Fibroblast of the aortic adventitia (primary cell): Measurements from ENCODE around the gene C12orf60. TPM values are rescaled to one million over a fixed set of nuclear protein-coding genes. Genes with fewer than 3 reads are reported as not detected.
A peak's percentile ranks its signal among the peaks of the same experiment; 100 is the strongest.

Experiments
- DNase-seq: peaks from one replicate; pipeline ENCODE4 v3.0.0-alpha.2; 2010; ENCODE audit warnings: low read depth
- H3K4me3 ChIP-seq: 2 replicates; pipeline ENCODE4 v1.5.1; 2011; ENCODE audit warnings: low read depth, mild to moderate bottlenecking, control low read depth, low read length, moderate library complexity
- total RNA-seq: library from RNA; depleted of rRNA; stranded (reverse); fragments of >200 nt; gene quantifications from 2 replicates; pipeline ENCODE4 v1.2.3, GENCODE V29; 2012; ENCODE audit warnings: low replicate concordance
- TF ChIP-seq, protein P1 (sequence below): IDR thresholded peaks from 2 replicates; pipeline ENCODE4 v1.5.1; 2011; ENCODE audit warnings: mild to moderate bottlenecking, low read length, control low read depth, inconsistent platforms; ENCODE audit not compliant: insufficient read depth

The C12orf60 gene
- total RNA-seq, 1 donor = 0.99 TPM

DNA sequence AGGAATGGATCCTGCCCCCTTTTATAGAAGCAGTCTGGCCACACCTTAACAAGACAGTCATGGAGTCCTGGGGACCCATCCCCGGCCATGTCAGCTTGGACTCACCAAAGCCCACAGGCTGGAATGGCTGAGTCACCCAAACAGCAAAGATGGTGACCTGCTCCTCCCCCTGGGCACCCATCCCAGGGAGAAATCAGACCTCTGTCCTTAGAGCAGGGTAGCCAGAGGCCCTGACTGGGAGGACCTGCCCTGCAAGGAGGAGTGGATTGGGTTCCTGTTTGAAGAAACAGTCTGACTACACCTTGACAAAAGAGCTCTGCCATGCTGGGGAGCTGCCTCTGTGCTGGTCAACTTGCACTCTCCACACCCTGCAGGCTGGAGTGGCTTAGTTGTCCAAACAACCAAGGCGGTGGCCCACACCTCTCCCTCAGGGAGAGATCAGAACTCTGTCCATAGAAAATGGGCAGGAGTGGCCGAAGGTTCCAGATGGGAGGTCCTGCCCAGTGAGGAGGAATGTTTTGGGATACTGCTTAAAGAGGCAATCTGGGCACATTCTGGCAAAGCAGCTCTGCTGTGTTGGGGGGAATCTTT lies 65.5 kb downstream of the C12orf60 start:
- peak; percentile 34 for DNase-seq
- TF ChIP-seq, protein P1, sequence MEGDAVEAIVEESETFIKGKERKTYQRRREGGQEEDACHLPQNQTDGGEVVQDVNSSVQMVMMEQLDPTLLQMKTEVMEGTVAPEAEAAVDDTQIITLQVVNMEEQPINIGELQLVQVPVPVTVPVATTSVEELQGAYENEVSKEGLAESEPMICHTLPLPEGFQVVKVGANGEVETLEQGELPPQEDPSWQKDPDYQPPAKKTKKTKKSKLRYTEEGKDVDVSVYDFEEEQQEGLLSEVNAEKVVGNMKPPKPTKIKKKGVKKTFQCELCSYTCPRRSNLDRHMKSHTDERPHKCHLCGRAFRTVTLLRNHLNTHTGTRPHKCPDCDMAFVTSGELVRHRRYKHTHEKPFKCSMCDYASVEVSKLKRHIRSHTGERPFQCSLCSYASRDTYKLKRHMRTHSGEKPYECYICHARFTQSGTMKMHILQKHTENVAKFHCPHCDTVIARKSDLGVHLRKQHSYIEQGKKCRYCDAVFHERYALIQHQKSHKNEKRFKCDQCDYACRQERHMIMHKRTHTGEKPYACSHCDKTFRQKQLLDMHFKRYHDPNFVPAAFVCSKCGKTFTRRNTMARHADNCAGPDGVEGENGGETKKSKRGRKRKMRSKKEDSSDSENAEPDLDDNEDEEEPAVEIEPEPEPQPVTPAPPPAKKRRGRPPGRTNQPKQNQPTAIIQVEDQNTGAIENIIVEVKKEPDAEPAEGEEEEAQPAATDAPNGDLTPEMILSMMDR = no peak
- H3K4me3 ChIP-seq = no peak overlapping the region

DNA sequence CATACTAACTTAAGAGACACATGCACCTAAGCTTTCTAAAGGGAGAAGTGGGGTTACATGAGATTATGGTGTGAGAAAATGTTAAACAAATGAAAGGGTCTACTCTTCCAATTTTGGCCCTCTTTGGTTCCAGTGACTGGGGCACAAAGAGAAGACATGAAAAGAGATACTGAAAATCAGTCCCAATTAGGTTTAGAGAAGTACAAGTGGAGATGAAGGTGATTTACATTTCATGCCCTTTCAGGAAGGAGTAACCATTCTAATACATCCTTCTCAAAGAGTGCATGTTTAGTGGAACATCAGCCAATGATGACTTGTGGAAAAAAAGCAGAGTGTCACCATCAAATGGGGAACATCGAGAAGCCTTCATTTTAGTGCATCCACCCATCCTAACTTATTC lies 67.8 kb downstream of the C12orf60 start:
- TF ChIP-seq, protein P1 = no peak
- DNase-seq = no peak
- no peak overlapping the region for H3K4me3 ChIP-seq

DNA sequence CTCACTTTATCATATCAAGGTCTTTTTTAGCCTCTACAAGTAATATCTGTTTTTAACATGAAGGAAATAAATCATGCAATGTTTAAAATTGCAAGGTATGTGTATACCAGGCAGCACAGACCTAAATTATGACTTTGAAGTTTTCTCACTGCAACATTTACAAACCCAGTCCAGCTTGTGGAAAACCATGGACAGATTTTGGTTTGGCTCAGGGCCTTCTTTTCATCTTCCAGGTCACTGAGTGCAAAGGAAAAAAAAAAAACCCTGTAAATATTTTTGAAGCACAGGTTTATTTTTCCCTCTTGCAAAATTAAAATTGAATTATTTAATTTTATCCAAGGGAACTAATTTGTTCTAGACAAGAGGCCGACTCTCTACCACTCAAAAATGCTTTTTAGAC lies 68.4 kb downstream of the C12orf60 start:
- H3K4me3 ChIP-seq = no peak overlapping the region
- TF ChIP-seq, protein P1 = no peak
- no peak for DNase-seq

DNA sequence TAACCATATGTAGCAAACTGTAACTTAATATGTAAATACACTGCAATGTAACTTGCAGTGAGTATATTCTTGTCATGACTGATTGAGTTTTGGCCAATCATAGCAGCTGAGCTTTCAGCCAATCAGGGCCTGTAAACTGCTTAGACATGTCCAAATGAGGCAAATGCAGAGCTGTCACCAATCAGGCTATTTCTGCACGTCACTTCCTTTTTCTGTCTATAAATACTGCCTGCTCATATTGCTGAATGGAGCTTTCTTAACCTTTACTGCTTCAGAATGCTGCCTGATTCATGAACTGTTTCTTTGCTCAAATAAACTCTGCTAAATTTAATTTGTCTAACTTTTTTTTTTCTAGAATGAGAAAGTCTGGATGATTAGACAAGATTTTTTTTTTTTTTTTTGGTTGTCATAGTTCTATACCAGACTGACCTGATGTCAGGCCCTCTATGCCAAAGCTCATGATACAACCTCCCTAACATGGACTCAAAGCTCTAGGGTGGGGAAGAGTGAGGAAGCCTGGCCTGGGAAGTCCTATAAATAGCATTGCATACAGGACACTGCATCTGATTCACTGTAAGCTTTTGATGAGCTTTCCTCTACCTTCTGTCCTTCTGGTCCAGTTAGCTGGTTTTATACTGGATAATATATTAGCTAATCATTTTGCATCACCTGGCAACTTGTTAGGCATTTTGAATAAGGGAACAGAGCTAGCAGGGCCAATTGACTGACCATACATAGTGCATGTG lies 70.1 kb downstream of the C12orf60 start:
- H3K4me3 ChIP-seq = no peak overlapping the region
- no peak for DNase-seq
- TF ChIP-seq, protein P1 = no peak

Other genes starting within 250 kb of the C12orf60 start
- 2.4 and 3.4 TPM in 2 replicates for gene PLBD1, start 235.8 kb upstream of the C12orf60 start, total RNA-seq
- not detected in 2 replicates for gene GUCY2C, start 107.1 kb upstream of the C12orf60 start, total RNA-seq
- 6.3 and 15.9 TPM in 2 replicates for gene WBP11, start 192 bp upstream of the C12orf60 start, total RNA-seq
- gene SMCO3, start 10.5 kb downstream of the C12orf60 start, total RNA-seq = 0.09 TPM in 1 of 2 replicates, not detected in the other
- 0.36 TPM in 1 of 2 replicates, not detected in the other for gene ART4, start 39.9 kb downstream of the C12orf60 start, total RNA-seq
- gene MGP, start 82.2 kb downstream of the C12orf60 start, total RNA-seq = 223 and 529 TPM in 2 replicates
- gene ERP27, start 134.9 kb downstream of the C12orf60 start, total RNA-seq = 0.18 TPM in 1 of 2 replicates, not detected in the other
- gene ARHGDIB, start 157.9 kb downstream of the C12orf60 start, total RNA-seq = 2.4 and 7.2 TPM in 2 replicates
- gene PDE6H, start 169.4 kb downstream of the C12orf60 start, total RNA-seq = not detected in 2 replicates